HG02970 (cell line): ENCODE results near the gene SCRG1.

Experiments used
- ATAC-seq: cut with Tn5 transposase; IDR thresholded peaks from one replicate; pipeline ENCODE4 v1.9.1; 2021; ENCODE audit warnings: mild to moderate bottlenecking, moderate library complexity, moderate number of reproducible peaks; ENCODE audit not compliant: unreplicated experiment, low FRiP score

The SCRG1 gene

DNA sequence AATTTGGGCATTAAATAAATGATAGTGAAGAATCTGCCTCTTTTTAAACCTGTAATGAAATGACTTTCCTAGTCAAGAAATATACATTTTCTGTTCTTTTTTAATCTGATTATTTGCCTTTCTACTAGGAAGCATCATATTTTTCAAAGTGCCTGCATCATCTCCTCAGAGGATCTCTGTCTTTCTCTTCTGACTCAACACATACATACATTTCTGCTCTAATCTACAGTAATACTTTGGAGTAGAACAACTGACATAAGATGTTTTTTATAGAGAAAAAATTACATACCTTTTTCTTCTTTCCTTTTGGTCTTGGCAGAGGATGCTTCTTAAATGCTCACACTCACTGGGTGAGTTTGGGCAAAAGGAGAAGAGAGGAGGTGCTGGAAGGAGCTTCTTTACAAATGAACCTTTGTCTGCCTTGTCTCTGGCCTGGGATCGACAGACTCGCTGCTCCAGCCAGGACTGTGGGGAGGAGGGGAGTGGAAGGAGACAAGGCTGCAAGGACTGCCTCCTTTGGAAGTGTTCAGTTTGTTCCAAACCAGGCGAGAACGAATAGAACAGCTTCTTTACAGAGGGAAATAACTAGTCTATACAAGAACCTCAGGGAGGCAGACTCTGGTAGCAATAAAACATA is at the start of gene SCRG1:
TSS of gene SCRG1 (minus strand) at position 338 of the 637 bp plus-strand sequence. CDS start 7,702 bp downstream, outside the sequence.
- ATAC-seq: no peak

DNA sequence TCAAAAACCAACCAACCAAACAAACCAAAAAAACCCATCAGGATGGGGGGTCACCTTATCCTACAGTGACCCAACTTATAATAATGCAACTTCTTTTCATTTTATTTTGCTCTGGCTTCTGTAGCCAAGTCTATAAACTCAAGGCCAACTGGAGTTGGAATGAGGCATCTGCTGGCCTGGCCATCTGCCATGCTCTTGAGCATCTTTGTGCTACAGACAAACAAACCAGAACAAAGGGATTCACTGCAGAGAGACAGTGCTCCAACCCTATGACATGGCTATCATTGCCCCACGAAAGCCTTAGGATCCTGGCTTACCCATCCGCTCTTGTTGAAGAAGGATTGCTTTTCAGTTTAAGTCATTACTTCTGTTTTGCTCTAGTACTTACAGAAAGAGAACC is 49.2 kb upstream of the SCRG1 start:
- no peak for ATAC-seq

DNA sequence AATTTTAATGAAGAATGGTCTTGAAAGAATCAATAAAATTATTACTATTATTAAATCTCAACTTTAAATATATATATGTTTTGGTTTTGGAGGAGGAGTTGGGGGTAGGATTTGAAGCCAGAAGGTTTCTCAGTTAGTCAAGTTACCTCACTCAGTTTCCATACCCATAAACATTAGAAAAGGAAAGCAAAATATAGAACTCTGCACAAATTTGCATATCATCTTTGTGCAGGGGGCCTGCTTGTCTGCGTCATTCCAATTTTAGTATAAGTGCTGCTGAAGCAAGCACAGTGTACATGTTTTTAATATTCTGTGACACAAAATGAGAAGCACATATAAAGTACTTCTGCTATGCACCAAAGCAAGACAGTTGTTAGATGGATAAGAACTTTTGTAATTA is 47.5 kb upstream of the SCRG1 start:
- ATAC-seq: peak; percentile 79

DNA sequence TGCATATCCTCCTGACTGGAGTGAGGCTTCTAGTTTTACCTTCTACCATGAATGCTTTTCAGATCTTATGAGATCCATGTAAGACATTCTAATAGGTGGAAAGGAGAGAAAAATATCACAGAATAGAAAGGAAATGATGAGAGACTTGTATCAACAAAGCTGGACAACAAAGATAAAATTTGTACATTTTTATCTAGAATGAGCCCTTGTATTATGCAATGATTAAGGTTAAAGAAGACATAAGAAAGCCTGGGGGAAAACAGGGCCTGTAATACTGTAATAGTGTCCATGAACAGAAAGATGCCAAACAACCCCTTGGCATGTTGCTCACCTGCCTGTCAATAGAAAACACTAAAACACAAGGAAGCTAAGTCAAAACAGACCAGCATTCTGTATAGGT is 44.2 kb upstream of the SCRG1 start:
- no peak for ATAC-seq

DNA sequence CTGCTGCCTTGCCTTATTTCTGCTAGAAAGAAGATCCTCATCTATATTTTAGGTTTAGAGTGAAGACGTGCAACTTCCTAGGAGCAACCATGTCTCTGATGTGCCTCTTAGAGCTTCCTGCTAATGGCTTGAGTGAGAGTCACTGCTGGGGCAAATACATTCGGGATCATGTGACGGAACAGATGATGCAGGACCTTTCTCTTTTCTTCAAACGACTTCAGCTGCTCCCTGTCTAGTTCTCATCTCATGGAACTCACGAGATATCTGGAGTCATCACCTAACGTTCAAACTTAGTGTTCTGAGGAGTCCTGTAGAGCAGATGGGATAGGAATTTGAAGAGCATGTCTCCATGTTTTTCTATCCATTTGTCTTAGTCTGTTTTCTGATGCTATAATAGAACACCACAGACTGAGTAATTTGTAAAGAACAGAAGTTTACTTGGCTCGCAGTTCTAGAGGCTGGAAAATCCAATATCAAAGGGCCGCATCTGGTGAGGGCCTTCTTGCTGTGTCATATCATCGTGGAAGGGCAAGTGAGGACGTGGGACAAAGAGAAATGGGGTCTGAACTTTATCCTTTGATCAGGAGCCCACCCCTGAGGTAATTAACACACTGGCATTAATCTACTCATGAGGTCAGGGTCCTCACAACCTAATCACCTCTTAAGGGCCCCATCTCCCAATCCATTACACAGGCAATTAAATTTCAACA is 43.5 kb upstream of the SCRG1 start:
- ATAC-seq: no peak

DNA sequence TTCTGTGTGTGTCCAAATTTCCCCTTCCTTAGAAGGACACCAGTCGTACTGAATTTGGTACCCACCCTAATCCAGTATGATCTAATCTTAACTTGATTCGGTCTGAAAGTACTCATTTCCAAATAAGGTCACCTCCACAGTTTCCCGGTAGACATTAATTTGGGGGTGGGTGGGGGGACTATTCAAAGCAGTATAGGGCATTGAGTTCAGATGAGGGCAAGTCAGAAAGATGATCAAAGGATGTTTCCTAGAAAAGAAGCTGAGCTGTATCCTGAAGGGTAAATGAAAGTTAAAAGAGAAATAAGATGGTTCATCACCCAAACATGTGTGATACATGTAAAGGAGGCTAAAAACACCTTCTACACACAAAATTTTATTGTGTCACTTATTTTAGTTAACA is 42.0 kb upstream of the SCRG1 start:
- no peak for ATAC-seq

DNA sequence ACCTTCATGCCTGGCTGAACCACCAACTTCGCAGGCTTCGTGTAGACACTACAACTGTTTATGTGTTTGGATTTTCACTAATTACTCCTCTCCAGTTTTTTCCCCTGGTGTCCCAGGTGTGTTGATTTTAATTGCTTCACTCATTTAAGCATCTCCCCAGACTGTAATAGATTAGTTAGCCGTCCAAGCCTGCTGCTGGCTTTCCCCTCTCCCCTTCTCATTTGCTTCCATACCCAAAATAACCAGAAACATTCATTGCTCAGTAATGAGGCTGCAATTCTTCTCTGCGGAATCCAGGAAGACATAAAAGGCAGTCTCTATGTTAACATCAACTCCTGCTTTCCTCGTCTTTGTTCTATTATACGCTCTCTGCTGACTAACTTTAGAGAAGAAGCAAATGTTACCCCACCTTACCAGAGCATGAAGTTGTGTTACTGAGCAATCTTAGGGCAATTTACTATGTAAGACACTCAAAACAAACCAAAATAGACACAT is 37.9 kb upstream of the SCRG1 start:
- no peak for ATAC-seq

DNA sequence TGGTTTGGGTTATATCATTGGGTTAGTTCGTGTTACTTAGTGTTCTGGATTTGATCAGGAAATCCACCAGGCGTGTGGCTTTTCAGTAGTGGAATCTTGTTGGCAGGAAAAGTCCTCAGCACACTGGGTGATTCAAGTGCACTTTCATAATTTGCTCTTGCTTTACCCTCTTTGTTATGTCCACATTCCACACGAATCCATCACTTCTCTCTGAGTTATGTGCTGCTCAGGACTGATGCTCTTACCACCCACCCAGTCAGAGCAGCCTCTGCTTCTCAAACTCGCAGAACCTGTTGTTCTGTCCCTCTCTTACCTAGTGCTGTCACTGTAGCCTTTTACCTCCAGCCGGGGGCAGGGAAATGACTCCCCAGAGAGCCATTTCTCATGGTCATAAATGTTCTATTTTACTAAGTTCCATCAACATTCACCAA is 37.2 kb upstream of the SCRG1 start:
- no peak for ATAC-seq

DNA sequence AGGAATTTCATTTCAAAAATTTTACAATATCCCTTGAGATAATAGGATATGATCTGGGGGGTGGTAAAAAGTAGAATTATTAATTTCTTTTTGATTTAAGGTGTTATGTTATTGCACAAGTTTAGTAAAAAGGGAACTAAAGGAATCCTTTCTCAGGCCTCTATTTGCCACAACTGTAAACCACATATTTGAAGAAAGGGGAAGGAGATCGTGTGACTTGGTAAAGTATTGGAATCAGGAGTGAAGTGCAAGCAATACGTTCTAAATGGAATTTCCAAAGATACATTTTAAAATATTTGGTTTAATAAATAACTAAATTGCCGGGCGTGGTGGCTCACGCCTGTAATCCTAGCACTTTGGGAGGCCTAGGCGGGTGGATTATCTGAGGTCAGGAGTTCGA is 35.3 kb upstream of the SCRG1 start:
- no peak for ATAC-seq

DNA sequence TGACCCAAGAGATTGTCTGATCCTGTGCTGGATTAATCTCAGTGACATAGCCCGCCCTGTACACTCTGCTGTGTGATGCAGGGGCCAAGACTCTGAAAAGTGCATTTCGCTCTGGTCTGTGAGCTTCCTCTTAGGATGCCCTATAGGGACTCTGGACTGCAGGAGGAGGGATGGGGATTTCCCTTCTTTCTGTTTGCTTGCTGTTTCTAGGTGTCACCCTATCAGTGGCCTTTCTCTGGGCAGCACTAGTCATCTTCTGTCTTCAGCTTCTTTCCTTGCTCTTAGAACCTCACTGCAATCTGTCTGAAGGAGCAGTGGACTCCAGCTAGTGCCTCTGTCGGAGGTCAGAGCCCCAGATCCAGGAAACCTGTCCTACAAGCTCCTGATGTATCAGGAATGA is 34.5 kb upstream of the SCRG1 start:
- no peak for ATAC-seq

DNA sequence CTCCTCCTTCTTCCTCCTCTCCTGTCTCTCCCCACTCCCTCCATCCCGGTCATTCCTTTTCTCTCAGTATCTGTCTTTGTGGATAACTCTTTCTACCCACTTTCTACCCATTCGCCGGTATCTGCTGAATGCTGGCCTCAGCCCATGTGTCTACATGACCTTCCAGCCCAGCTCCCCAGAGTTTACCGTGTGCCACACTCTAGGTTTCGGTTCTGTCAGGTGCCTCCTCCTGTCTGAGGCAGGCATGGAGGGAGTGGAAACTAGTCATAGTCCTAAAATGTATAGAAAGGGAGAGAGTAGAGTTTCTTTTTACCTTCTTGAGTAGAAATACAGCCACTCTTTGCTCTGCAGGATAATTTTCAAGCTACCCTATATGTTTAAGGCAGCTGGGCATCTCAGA is 33.5 kb upstream of the SCRG1 start:
- ATAC-seq: no peak

DNA sequence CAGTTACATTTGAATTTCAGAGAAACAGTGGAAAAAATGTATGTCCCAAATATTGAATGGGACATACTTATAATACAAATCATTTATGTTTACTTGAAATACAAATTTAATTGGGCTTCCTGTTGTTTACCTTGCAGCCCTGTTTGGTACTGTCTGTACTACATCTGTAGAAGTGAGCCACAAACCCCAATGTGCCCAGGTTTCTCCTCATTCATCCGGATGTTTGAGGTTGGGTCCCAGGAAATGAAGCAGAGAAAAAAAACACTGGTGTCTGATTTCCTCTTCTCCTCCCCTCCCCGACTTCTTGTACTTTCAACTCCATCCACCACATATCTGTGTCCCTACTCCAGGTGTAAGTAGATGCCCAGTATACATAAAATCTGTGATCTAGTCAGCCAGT is 27.1 kb upstream of the SCRG1 start:
- ATAC-seq: no peak

DNA sequence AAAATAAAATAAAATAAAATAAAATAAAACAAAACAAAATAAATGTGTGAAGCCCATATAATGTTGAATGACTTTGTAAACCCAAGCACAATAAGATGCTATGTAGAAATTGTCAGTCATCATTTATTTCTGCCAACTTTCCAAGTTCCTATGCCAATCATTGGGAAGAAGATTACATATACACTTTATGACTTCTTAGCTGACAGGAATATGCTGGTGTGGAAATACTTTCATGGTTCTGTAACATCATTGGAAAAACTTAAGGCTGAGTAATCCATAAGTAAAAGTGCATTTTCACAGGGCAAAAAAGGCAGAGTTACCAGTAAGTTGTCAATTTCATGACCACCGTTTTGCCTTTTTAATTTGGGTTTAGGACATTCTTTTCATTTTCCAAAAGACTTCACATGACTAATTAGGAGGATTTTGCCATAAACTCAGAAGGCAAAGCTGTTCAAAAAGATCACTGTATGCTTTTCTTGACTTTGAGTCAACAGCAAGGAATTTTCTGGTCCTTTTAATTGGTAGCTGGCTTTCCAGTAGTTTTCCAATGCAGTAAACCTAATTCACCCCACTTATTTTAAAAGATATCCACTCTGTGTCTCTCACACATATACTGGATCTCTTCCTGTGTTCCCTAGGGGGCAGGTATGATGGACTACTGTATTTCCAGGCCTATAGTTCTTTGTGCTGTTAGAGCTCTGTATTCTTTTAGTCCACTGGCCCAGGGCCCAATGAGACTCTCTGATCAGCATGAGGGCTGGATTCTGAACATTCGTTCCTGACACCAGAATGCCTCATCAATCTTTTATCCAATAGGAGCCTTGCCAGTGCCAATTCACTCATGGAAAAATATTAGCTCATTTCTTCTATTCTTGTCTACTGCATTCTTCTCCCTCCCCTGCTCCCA is 26.2 kb upstream of the SCRG1 start:
- no peak for ATAC-seq

DNA sequence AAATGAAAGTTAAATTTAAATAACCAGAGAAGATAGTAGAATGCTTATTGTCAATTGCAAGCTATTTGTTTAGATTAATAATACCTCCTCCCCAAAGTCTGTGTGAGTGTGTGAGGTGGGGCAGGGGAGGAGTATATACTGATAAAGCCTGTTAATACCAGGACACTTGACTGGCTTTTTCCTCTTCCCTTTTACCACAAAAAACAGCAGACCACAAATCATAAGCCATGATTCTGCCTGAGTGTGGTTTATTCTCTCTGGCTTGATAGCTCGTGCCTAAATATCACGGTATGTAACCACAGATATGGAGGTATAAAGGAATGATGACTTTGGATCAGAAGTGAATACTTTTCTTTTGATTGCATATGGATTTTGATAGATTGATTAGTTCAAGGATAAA is 21.9 kb upstream of the SCRG1 start:
- no peak for ATAC-seq

DNA sequence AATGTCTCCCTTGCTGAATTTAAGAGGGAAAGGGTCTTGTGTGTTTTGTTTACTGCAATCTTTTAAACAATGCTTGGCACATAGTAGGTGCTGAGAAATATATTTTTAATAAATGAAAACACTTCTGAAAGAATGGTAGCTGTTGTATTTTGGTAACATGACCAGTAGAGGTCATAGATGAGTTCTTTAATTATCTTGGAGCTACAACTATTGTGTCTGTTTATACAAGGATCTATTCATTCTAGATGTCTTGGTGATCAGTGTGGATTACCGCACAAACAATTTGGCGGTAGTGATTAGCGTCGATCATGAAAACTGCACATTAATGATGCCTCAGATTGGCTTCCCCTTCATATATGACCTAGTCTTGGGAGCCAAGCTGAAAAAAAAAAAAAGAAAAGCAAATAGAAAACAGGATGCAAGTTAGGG is 21.4 kb upstream of the SCRG1 start:
- no peak for ATAC-seq

DNA sequence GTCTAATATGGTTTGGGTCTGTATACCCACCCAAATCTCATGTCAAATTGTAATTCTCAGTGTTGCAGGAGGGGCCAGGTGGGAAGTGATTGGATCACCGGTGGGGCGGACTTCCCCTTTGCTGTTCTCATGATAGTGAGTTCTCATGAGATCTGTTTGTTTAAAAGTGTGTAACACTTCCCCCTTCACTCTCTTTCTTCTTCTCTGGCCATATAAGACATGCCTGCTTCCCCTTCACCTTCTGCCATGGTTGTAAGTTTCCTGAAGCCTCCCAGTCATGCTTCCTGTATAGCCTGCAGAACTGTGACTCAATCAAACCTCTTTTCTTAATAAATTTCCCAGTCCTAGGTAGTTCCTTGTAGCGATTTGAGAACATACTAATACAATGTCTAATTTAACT is 19.7 kb upstream of the SCRG1 start:
- ATAC-seq: no peak

DNA sequence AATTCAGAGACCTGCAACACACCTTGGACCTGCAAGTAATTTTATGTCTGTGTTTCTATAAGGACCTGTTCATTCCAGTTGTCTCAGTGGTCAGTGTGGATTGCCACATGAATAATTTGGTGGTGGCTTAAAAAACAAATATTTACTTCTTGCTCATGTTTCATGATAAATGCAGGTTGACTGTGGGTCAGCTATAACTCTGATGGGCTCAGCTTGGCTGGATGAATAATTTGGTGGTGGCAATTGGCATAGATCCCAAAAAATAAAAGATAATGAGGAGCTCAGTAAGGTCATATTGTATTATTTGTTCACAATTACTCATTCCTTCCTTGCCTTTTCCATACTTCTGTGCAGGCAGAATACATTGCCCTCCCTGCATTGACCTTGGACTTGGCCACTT is 18.9 kb upstream of the SCRG1 start:
- no peak for ATAC-seq

DNA sequence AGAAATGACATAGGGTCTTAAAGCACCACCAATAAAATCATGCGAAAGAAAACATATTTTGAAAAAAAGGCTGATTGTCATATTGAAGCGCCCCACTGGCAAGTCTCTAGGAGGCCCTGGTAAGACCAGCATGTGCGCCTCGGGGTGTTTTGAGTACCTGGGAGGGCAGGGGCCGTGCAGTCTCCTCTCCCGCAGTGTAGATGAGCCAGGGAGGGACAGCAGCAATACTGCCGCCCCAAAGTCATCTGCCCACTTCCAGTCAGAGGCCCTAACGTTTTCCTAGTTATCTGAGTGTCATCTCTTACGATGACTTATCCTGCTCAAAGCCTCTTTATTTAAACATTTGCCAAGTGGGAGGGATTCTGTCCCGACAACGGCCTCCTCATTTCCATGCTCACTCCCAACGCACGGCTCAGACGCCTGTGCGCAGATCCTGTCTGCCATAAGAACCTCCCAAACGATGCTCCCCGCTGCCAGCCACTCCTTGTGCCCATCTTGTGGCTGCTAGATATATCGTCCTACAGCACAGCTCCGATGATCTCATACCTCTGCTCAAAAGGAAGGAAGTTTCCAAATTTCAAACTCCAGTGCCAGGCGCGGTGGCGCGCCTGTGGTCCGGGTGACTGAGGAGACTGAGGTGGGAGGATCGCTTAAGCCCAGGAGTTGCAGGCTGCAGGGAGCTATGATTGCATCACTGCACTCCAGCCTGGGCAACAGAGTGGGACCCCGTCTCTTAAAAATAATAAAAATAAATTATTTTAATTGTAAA is 17.2 kb upstream of the SCRG1 start:
- no peak for ATAC-seq

DNA sequence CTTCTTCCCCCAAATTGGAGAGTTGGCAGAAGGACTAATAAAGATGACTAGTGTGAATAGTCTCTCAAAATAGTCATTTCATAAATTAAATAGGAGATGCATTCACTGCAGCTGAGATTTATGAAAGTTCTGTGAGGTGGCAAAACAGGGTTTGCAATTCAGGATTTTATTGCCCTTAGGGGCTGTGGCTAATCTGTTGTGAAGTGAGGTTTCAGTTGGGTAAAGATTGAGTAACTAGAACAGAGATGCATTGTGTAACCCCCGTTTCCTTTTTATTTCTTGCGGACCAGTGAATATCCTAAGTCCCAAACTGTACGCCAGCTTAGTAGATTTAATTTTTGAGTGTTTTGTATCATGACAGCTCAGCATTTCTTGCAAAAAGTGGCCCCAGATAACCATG is 16.2 kb upstream of the SCRG1 start:
- no peak for ATAC-seq

DNA sequence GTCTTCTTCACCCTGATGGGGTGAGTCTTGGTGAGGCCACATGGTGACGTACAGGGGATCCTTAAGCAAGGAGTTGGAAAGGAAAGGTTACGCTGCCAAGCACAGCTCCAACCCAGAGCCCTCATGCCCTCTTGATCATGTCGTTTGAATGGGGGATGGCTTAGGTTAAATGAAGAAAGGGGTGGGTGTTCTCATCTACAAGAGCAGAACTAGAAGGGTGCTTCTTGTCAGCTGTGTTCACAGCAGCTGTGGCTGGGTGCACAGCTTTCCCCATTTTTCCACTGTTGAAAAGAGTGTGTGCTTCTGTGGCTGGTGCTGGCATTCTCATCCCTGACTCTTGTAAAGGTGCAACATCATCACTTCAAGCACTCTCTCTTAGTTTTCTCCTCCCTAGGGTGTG is 15.5 kb upstream of the SCRG1 start:
- no peak for ATAC-seq
